Upper lobe of left lung (tissue), 4 donors: ENCODE data around the gene IQCH.

Experiments used
- CTCF ChIP-seq, 6 experiments: fragments of 450-650 bp in 4 of 6; fragments of 200-600 bp in 2 of 6; sonication (generic) in 2 of 6; IDR thresholded peaks; one replicate each; pipeline ENCODE4 v1.5.1; 2016 to 2019; ENCODE audit warnings: antibody characterized with exemption in 6 of 6
- EP300 ChIP-seq, 4 donors: sonication (generic); formaldehyde crosslinking; IDR thresholded peaks; one replicate each; pipeline ENCODE4 v1.5.1; 2017; ENCODE audit warnings: antibody characterized with exemption in 4 of 4, control low read depth in 2 of 4
- POLR2A ChIP-seq, 4 donors: fragments of 450-650 bp; IDR thresholded peaks; one replicate each; pipeline ENCODE4 v1.5.1; 2016 to 2017; ENCODE audit warnings: antibody characterized with exemption in 4 of 4, mild to moderate bottlenecking in 2 of 4
- POLR2AphosphoS5 ChIP-seq, 2 donors: sonication (generic); formaldehyde crosslinking; IDR thresholded peaks; one replicate each; pipeline ENCODE4 v1.5.1; 2017; ENCODE audit warnings: antibody characterized with exemption in 2 of 2

- TF ChIP-seq CTCF (IDR thresholded peaks at IDR 0.05) (no peak), POLR2A (IDR thresholded peaks at IDR 0.05) (no peak), POLR2AphosphoS5 (IDR thresholded peaks at IDR 0.05) (no peak), EP300 (IDR thresholded peaks at IDR 0.05) (no peak)
These were observed 213.8 kb downstream of the IQCH start for GRCh38 chr15:67468416-67468815.
